Lung (tissue), 12 donors: ENCODE measurements around the gene MPZL1. TPM values are rescaled to one million over a fixed set of nuclear protein-coding genes. Genes with fewer than 3 reads are reported as not detected.

Source experiments
- ATAC-seq: fragments of 200-7000 bp; cut with Tn5 transposase; one replicate; pipeline ENCODE4 v1.9.1; 2020; ENCODE audit warnings: moderate number of reproducible peaks; ENCODE audit not compliant: insufficient read depth, low FRiP score
- DNase-seq, 3 donors: peaks; one replicate each; pipeline ENCODE4 v3.0.0-alpha.2; 2013 to 2017
- H3K27ac ChIP-seq, 2 donors: one replicate each; pipeline ENCODE4 v1.5.1; 2013; ENCODE audit warnings: mild to moderate bottlenecking in 2 of 2, moderate library complexity in 2 of 2, control low read depth in 1 of 2, inconsistent platforms in 1 of 2, low read depth in 1 of 2, low read length in 1 of 2
- H3K27me3 ChIP-seq, 3 donors: one replicate each; pipeline ENCODE4 v1.5.1; 2013; ENCODE audit warnings: low read length in 2 of 3; ENCODE audit not compliant: control insufficient read depth in 3 of 3, insufficient read depth in 3 of 3
- H3K36me3 ChIP-seq, 4 donors: one replicate each; pipeline ENCODE4 v1.5.1; 2013; ENCODE audit warnings: low read length in 4 of 4, mild to moderate bottlenecking in 1 of 4, moderate library complexity in 1 of 4; ENCODE audit not compliant: control insufficient read depth in 4 of 4, insufficient read depth in 4 of 4
- H3K4me1 ChIP-seq, 5 donors: one replicate each; pipeline ENCODE4 v1.5.1; 2013; ENCODE audit warnings: low read length in 5 of 5, mild to moderate bottlenecking in 2 of 5, moderate library complexity in 1 of 5; ENCODE audit not compliant: control insufficient read depth in 5 of 5, insufficient read depth in 5 of 5
- H3K4me3 ChIP-seq: one replicate; pipeline ENCODE4 v1.5.1; 2013; ENCODE audit warnings: mild to moderate bottlenecking, control low read depth, moderate library complexity
- H3K9ac ChIP-seq, 2 donors: one replicate each; pipeline ENCODE4 v1.5.1; 2013; ENCODE audit warnings: low read length in 2 of 2, control low read depth in 1 of 2; ENCODE audit not compliant: insufficient read depth in 1 of 2
- H3K9me3 ChIP-seq, 4 donors: one replicate each; pipeline ENCODE4 v1.5.1; 2013; ENCODE audit warnings: low read length in 3 of 4, mild to moderate bottlenecking in 1 of 4, moderate library complexity in 1 of 4; ENCODE audit not compliant: control insufficient read depth in 4 of 4, insufficient read depth in 3 of 4
- WGBS, 2 donors: extraction: QIAGEN DNeasy Blood & Tissue Kit; methylation state at CpG; one replicate each; pipeline ENCODE4 v1.1.7; 2013; 5-methylcytosine and 5-hydroxymethylcytosine counted together
- polyA plus RNA-seq, 2 donors: library from polyadenylated mRNA; stranded (reverse); fragments of 200-250 nt; gene quantifications; one replicate each; pipeline ENCODE4 v1.2.1, GENCODE V29; 2013
- total RNA-seq, 2 donors: library from RNA; depleted of rRNA in 1 of 2; stranded (reverse); fragments of >200 nt in 1 of 2; gene quantifications; one replicate each; pipeline ENCODE4 v1.2.1, GENCODE V29; 2014 to 2021
- TF ChIP-seq, protein P1 (sequence below): IDR thresholded peaks from 2 replicates; pipeline ENCODE4 v1.5.1; 2012; ENCODE audit warnings: mild to moderate bottlenecking; ENCODE audit errors: control extremely low read depth, extremely low read depth
- donor health status: control.
- donor health status: control.
- donor health status: Bipolar disorder and iron deficiency.
- donor health status: healthy.
- donor health status: DM: yes; HTN: yes; CAD: no.

The MPZL1 gene
- total and polyA plus RNA-seq, 4 donors, result 25.3 to 116 (median 77.0) TPM

DNA sequence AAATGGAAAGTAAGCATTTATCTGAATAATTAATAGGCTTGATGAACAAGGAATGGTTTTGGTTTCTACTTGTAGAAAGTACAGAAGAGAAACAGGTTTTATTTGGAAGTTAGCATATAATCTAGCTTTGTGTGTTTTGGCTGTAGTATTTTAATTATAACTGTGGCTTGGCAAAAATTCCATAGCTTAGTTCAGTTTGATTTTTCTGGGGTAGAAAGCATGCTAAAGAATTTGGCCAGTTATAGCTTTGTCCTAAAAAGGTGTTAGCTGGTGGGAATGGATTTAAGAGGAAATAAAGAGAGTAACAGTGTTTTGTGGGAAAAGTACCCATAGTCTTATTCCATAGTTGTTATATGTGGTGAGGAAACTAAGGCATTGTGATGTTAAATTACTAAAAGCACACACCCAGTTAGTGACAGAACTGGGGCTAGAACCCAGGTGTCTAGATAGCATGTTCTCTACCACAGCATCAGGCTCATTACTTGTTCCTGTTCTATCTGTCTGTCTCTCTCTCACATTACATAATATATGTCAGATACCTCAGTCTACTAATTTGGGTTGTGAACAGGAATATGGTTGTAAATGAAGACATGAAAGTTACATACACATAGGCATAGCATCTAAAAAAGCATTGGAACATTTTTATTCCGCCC, 55.0 kb downstream of the MPZL1 start:
- H3K4me3 ChIP-seq, result no peak overlapping the region
- TF ChIP-seq, protein P1, sequence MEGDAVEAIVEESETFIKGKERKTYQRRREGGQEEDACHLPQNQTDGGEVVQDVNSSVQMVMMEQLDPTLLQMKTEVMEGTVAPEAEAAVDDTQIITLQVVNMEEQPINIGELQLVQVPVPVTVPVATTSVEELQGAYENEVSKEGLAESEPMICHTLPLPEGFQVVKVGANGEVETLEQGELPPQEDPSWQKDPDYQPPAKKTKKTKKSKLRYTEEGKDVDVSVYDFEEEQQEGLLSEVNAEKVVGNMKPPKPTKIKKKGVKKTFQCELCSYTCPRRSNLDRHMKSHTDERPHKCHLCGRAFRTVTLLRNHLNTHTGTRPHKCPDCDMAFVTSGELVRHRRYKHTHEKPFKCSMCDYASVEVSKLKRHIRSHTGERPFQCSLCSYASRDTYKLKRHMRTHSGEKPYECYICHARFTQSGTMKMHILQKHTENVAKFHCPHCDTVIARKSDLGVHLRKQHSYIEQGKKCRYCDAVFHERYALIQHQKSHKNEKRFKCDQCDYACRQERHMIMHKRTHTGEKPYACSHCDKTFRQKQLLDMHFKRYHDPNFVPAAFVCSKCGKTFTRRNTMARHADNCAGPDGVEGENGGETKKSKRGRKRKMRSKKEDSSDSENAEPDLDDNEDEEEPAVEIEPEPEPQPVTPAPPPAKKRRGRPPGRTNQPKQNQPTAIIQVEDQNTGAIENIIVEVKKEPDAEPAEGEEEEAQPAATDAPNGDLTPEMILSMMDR, result no peak
- no peak overlapping the region for H3K27ac ChIP-seq
- 93 to 96% methylated on average over 1 of the region's 1 CpG for WGBS, 2 donors
- DNase-seq (no peak), ATAC-seq (no peak)
- no peaks in the 10 kb centered on the region for H3K27me3 ChIP-seq
- no peak overlapping the region for H3K9ac ChIP-seq
- H3K36me3 ChIP-seq, result peaks cover 9 to 31% (median 20%) of the 10 kb centered on the region in 4 donors
- peaks cover 0 to 4% (median 0%) of the 10 kb centered on the region in 4 donors for H3K9me3 ChIP-seq
- peaks cover 0 to 1% (median 0%) of the 10 kb centered on the region in 5 donors for H3K4me1 ChIP-seq

DNA sequence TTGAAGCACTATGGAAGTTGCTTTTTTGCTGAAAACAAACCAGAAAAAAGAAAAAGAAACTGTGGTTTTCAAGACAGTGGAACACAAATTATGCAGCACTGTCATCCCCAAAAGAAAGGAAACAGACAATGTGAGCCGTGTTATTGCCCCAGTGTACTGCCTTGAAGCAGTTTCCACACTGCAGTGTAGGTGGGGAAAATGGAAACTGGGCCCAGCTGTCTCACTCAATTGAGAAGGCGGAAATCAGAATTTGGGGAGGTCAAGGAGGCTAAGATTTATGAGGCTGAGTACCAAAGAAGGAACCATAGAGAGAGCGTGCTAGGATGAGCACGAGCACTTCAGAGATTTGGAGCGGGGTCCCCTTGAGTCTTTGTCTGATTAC, 55.5 kb downstream of the MPZL1 start:
- TF ChIP-seq, protein P1, result no peak
- 87 to 92% methylated on average over 5 of the region's 5 CpGs for WGBS, 2 donors

GRCh38 chr1:167781558-167781957, 59.8 kb downstream of the MPZL1 start:
- no peaks in the 10 kb centered on the region for H3K27me3 ChIP-seq
- TF ChIP-seq, protein P1, result no peak
- whole genome bisulfite sequencing, 2 donors, result 98 to 99% methylated on average over 2 of the region's 2 CpGs
- no peak for DNase-seq
- H3K36me3 ChIP-seq, result peaks cover 6 to 36% (median 21%) of the 10 kb centered on the region in 4 donors
- no peak for ATAC-seq
- no peak overlapping the region for H3K4me3 ChIP-seq
- H3K27ac ChIP-seq, result no peak overlapping the region
- H3K4me1 ChIP-seq, result peaks cover 0 to 1% (median 0%) of the 10 kb centered on the region in 5 donors
- H3K9me3 ChIP-seq, result peaks cover 0 to 4% (median 0%) of the 10 kb centered on the region in 4 donors
- no peak overlapping the region for H3K9ac ChIP-seq

More for the DNA sequence above, 55.5 kb downstream of the MPZL1 start:
- peaks cover 0 to 4% (median 0%) of the 10 kb centered on the region in 4 donors for H3K9me3 ChIP-seq
- DNase-seq, result no peak
- H3K27me3 ChIP-seq, result no peaks in the 10 kb centered on the region
- H3K36me3 ChIP-seq, result peaks cover 9 to 29% (median 19%) of the 10 kb centered on the region in 4 donors
- peaks cover 0 to 1% (median 0%) of the 10 kb centered on the region in 5 donors for H3K4me1 ChIP-seq
- no peak overlapping the region for H3K4me3 ChIP-seq
- no peak for ATAC-seq
- H3K27ac ChIP-seq, result no peak overlapping the region
- H3K9ac ChIP-seq, result no peak overlapping the region

GRCh38 chr1:167782946-167783345, 61.2 kb downstream of the MPZL1 start:
- WGBS, 2 donors, result 98 to 100% methylated on average over 1 of the region's 1 CpG
- Histone ChIP-seq H3K9me3 (peaks cover 0 to 4% (median 0%) of the 10 kb centered on the region in 4 donors), H3K36me3 (peaks cover 5 to 33% (median 22%) of the 10 kb centered on the region in 4 donors), H3K27ac (no peak overlapping the region), H3K4me1 (no peaks in the 10 kb centered on the region), H3K4me3 (no peak overlapping the region), H3K27me3 (no peaks in the 10 kb centered on the region), H3K9ac (no peak overlapping the region)
- no peak for ATAC-seq
- DNase-seq, result no peak
- TF ChIP-seq, protein P1, result no peak
